ENCODE measurements around the gene CDKN1A.

DNA sequence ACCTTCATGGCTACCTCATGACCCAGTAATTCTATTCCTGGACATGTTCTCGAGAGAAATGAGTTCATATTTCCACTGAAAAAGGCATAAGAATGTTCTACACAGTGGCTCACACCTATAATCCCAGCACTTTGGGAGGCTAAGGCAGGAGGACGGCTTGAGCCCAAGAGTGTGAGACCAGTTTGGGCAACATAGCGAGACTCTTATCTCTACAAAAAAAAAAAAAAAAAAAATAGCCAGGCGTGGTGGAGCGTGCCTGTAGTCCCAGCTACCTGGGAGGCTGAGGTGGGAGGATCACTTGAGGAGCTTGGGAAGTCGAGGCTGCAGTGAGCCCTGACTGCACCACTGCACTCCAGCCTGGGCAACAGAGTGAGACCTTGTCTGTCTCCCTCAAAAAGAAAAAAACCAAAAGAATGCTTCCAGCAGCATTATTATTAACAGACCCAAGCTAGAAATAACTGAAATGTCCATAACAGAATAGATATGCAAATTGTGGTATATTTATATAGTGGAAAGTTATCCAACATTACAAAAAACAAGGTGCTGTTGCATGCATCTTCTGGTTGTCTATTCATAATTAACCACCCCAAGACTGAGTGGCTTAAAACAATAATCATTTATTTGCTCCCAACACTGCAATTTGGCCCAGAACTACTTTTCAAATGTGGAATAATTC, 9.7 kb downstream of the CDKN1A start:
- no peak for TF ChIP-seq POLR2A (IDR thresholded peaks at IDR 0.05)
- TF ChIP-seq, protein P1, sequence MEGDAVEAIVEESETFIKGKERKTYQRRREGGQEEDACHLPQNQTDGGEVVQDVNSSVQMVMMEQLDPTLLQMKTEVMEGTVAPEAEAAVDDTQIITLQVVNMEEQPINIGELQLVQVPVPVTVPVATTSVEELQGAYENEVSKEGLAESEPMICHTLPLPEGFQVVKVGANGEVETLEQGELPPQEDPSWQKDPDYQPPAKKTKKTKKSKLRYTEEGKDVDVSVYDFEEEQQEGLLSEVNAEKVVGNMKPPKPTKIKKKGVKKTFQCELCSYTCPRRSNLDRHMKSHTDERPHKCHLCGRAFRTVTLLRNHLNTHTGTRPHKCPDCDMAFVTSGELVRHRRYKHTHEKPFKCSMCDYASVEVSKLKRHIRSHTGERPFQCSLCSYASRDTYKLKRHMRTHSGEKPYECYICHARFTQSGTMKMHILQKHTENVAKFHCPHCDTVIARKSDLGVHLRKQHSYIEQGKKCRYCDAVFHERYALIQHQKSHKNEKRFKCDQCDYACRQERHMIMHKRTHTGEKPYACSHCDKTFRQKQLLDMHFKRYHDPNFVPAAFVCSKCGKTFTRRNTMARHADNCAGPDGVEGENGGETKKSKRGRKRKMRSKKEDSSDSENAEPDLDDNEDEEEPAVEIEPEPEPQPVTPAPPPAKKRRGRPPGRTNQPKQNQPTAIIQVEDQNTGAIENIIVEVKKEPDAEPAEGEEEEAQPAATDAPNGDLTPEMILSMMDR (IDR thresholded peaks at IDR 0.05), result no peak
